Bronchial epithelial cell (primary cell): ENCODE results near the gene TRPV4. TPM values are rescaled to one million over a fixed set of nuclear protein-coding genes. Genes with fewer than 3 reads are reported as not detected.

Experiments
- DNase-seq: peaks from one replicate; pipeline ENCODE4 v3.0.0-alpha.2; 2010; ENCODE audit warnings: low read depth
- FAIRE-seq: peaks from 2 replicates; lab custom pipeline; 2011; peaks lifted over from hg19 to GRCh38; lab: Jason Lieb, UNC
- H3K27me3 ChIP-seq: 2 replicates; pipeline ENCODE4 v1.5.1; 2011; ENCODE audit warnings: low read length; ENCODE audit not compliant: control insufficient read depth, insufficient read depth
- H3K36me3 ChIP-seq: 2 replicates; pipeline ENCODE4 v1.5.1; 2011; ENCODE audit warnings: low read length; ENCODE audit not compliant: control insufficient read depth, insufficient read depth
- H3K4me3 ChIP-seq: 2 replicates; pipeline ENCODE4 v1.5.1; 2011; ENCODE audit warnings: mild to moderate bottlenecking, low read depth, low read length, control low read depth
- total RNA-seq: library from RNA; depleted of rRNA; stranded (reverse); fragments of >200 nt; gene quantifications from 2 replicates; pipeline ENCODE4 v1.2.1, GENCODE V29; 2014
- TF ChIP-seq, protein P1 (sequence below): IDR thresholded peaks from 2 replicates; pipeline ENCODE4 v1.5.1; 2011; ENCODE audit warnings: mild to moderate bottlenecking, moderate library complexity, low read length, control low read depth, inconsistent platforms; ENCODE audit not compliant: insufficient read depth, severe bottlenecking

Gene TRPV4
- total RNA-seq, 1 donor from 2014 or later, result 0.53 TPM

DNA sequence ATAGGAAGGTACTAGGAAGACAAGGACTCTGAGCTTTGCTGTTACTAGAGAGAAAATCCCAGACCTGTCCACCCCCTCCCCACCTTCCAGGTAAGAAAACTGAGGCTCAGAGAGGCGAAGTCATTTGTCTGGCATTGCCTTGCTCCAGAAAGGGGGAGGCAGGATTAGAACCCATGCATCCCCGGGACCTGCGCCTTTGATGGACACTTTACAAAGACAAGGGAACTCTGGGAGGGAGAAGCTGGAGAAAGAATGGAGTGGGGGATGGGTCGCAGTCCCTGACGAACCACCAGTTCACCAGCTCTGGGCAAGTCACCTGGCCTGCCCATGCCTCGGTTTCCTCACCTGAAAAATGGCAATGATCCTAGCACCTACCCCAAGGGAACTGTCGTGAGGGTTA lies 10.8 kb downstream of the TRPV4 start:
- TF ChIP-seq, protein P1, sequence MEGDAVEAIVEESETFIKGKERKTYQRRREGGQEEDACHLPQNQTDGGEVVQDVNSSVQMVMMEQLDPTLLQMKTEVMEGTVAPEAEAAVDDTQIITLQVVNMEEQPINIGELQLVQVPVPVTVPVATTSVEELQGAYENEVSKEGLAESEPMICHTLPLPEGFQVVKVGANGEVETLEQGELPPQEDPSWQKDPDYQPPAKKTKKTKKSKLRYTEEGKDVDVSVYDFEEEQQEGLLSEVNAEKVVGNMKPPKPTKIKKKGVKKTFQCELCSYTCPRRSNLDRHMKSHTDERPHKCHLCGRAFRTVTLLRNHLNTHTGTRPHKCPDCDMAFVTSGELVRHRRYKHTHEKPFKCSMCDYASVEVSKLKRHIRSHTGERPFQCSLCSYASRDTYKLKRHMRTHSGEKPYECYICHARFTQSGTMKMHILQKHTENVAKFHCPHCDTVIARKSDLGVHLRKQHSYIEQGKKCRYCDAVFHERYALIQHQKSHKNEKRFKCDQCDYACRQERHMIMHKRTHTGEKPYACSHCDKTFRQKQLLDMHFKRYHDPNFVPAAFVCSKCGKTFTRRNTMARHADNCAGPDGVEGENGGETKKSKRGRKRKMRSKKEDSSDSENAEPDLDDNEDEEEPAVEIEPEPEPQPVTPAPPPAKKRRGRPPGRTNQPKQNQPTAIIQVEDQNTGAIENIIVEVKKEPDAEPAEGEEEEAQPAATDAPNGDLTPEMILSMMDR, result no peak
- no peaks in the 10 kb centered on the region for H3K36me3 ChIP-seq
- no peak for DNase-seq
- no peak overlapping the region for H3K4me3 ChIP-seq
- FAIRE-seq, result no peak
- H3K27me3 ChIP-seq, result no peaks in the 10 kb centered on the region

DNA sequence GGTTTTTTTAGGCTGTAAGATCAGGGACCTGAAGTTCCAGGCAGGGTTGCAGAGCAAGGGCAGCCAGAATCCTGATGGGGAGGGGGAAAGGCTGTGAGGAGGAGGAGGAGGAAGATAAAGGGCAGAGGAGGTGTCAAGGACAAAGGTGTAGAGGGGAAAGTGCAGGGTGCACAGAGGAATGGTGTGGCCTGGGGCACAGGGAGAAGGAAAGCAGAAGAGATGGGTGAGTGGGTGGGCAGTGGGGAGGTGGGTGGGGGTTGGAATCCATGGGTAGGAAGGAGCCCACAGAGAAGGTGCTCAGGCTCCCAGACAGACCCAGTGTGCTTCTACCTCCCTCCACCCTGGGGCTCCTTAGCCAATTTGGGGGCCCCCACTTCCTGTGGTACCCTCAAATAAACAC lies 11.2 kb downstream of the TRPV4 start:
- Histone ChIP-seq H3K4me3 (no peak overlapping the region), H3K36me3 (no peaks in the 10 kb centered on the region), H3K27me3 (no peaks in the 10 kb centered on the region)
- DNase-seq, result no peak
- TF ChIP-seq, protein P1, result no peak
- FAIRE-seq, result no peak

DNA sequence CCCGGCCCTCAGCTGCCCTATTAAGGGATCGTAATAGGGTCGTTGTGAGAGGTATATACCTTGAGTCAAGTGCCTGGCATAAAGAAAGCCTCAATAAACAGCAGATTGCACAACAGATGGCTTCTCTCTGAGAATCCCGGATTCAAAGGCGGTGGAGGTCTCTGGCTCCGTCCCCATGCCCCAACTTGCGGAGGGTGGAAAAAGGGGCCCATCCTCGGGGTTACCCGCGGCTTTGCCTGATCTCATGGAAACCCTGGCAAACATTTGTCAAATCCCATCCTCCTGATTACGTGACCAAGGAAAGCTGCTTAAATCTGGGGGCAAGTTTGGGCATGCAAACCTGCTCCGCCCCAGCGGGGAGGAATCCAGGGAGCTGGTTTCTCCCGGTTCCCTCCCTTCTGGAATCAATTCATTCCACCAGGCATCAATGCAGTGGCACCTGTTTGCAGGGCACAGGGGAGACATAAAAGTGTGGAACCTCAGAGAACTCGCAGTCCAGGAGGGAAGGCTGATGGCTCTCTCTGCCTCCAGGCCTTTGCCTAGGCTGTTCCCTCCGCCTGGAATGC lies 12.3 kb downstream of the TRPV4 start:
- H3K4me3 ChIP-seq, result no peak overlapping the region
- FAIRE-seq (peak; percentile 52), DNase-seq (peak; percentile 93)
- H3K27me3 ChIP-seq, result no peaks in the 10 kb centered on the region
- TF ChIP-seq, protein P1, result no peak
- H3K36me3 ChIP-seq, result no peaks in the 10 kb centered on the region

DNA sequence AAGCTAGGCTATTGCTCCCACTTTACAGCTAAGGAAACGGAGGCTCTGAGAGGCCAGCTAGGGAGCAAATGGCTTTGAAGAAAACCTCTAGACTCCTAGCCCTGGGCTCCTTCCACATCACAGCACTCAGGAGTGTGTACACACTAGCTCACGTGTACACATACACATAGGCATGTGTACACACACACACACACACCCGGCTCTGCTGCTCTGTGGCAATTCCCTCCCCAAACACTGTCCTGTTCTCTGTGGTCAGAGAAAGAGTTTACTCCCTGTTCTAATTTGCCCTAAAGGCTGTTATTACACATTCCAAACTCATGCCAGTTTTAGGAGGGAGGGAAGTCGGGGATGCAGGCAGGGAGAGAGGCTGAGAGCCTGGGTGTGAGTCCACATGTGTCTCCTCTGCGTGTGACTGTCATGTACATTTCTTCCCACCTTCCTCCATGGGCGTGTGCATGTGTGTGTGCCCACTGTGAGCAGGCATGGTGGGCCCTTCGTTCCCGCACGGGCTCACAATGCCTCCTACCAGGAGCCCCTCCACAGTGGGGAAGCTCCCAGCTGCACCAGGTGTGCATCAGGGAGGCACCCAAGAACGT lies 14.2 kb downstream of the TRPV4 start:
- TF ChIP-seq, protein P1, result no peak
- FAIRE-seq, result peak; percentile 96
- no peak overlapping the region for H3K4me3 ChIP-seq
- no peaks in the 10 kb centered on the region for H3K36me3 ChIP-seq
- DNase-seq, result peak; percentile 93
- no peaks in the 10 kb centered on the region for H3K27me3 ChIP-seq

DNA sequence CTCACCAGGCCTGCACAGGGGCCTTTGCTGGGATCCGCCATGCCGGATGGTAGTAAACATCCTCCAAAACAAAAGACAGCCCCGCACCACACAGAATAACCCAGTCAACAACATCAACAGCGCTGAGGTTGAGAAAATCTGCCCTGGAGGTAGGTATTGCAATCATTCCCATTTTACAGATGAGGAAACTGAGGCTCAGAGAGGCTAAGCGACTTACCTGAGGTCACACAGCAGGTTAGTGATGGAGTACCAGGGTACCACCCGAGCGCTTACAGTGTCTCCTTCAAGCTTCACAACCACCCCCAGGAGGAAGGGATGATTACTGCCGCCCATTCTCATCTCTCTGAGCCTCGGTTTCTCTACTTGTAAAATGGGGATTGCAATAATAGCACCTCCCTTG lies 14.9 kb downstream of the TRPV4 start:
- TF ChIP-seq, protein P1, result no peak

More for the DNA sequence above, 14.9 kb downstream of the TRPV4 start:
- DNase-seq (no peak), FAIRE-seq (no peak)
- H3K4me3 ChIP-seq, result no peak overlapping the region
- no peaks in the 10 kb centered on the region for H3K27me3 ChIP-seq
- H3K36me3 ChIP-seq, result no peaks in the 10 kb centered on the region
